Measurements from ENCODE around the gene IGSF21.
A peak's percentile ranks its signal among the peaks of the same experiment; 100 is the strongest.
"Not testable (repeated sequence)": the region's sequence is repeated elsewhere in the genome, so short reads cannot be mapped to it uniquely, and the experiment has no call there.

IGSF21 gene

GRCh38 chr1:18147672-18148071 is 40.1 kb downstream of the IGSF21 start:
- DNase-seq = no peak

GRCh38 chr1:18148461-18148860 is 40.9 kb downstream of the IGSF21 start:
- no peak for DNase-seq

GRCh38 chr1:18149027-18149641 is 41.5 kb downstream of the IGSF21 start:
- no peak for DNase-seq

GRCh38 chr1:18151436-18152122 is 44.0 kb downstream of the IGSF21 start:
- no peak for DNase-seq

- no peak for DNase-seq
Measured at GRCh38 chr1:18154430-18155194, 47.0 kb downstream of the IGSF21 start.

GRCh38 chr1:18155881-18156385 is 48.3 kb downstream of the IGSF21 start:
- DNase-seq = no peak

GRCh38 chr1:18157352-18157751 is 49.8 kb downstream of the IGSF21 start:
- no peak for DNase-seq

- DNase-seq = no peak
Measured at GRCh38 chr1:18157968-18158367, 50.4 kb downstream of the IGSF21 start.

GRCh38 chr1:18158714-18159113 is 51.1 kb downstream of the IGSF21 start:
- no peak for DNase-seq

- DNase-seq = no peak
Measured at GRCh38 chr1:18160290-18160942, 52.8 kb downstream of the IGSF21 start.

GRCh38 chr1:18161690-18162089 is 54.1 kb downstream of the IGSF21 start:
- DNase-seq = no peak

- not testable (repeated sequence) for DNase-seq
Measured at GRCh38 chr1:18165640-18166039, 58.0 kb downstream of the IGSF21 start.

- no peak for DNase-seq
Measured at GRCh38 chr1:18166341-18166740, 58.7 kb downstream of the IGSF21 start.

GRCh38 chr1:18166929-18167328 is 59.3 kb downstream of the IGSF21 start:
- DNase-seq = no peak

GRCh38 chr1:18170444-18170843 is 62.8 kb downstream of the IGSF21 start:
- no peak for DNase-seq

- no peak for DNase-seq
Measured at GRCh38 chr1:18174037-18174436, 66.4 kb downstream of the IGSF21 start.

- DNase-seq = no peak
Measured at GRCh38 chr1:18175051-18175450, 67.5 kb downstream of the IGSF21 start.

- peak; percentile 76 for DNase-seq
Measured at GRCh38 chr1:18175530-18176377, 68.2 kb downstream of the IGSF21 start.

GRCh38 chr1:18176619-18177018 is 69.0 kb downstream of the IGSF21 start:
- peak; percentile 37 for DNase-seq

- DNase-seq = no peak
Measured at GRCh38 chr1:18178111-18178510, 70.5 kb downstream of the IGSF21 start.

GRCh38 chr1:18179009-18179408 is 71.4 kb downstream of the IGSF21 start:
- DNase-seq = no peak

Measured in NCI-H526 treated with DMSO at 0.1 percent for 48 hours (cell line).